SH-SY5Y (cell line): Measurements from ENCODE around the gene PACC1.

Source experiments
- GATA2 ChIP-seq: IDR thresholded peaks from 2 replicates; pipeline ENCODE4 v1.6.1; 2011; ENCODE audit warnings: mild to moderate bottlenecking, low read depth, low read length
- GATA3 ChIP-seq: IDR thresholded peaks from 2 replicates; pipeline ENCODE4 v1.6.1; 2011; ENCODE audit warnings: low read depth, mild to moderate bottlenecking, low read length, moderate library complexity

DNA sequence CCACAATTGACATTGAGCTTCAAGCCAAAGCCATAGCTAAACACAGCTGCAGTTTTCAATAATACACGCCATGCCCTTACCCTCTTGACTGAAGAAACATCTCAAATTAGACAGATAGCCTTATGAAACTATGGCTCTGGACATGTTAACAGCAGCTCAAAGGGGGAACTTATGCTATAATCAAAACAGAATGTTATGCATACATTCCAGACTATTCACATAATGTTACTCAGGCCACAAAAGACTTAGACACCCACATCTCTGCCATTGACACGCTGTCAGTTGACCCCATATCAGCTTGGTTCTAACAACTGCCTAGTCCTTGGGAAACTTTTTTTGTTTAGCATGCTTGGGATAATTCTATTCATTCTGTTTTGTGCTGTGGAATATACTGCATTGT lies 15.7 kb upstream of the PACC1 start:
- TF ChIP-seq GATA2: no peak
- TF ChIP-seq GATA3: no peak
